Measurements from ENCODE around the gene ZFYVE28. TPM values are rescaled to one million over a fixed set of nuclear protein-coding genes. Genes with fewer than 3 reads are reported as not detected.

The ZFYVE28 gene
- total RNA-seq, 4 donors from 2014 or later, result 8.9 to 19.1 (median 16.4) TPM

DNA sequence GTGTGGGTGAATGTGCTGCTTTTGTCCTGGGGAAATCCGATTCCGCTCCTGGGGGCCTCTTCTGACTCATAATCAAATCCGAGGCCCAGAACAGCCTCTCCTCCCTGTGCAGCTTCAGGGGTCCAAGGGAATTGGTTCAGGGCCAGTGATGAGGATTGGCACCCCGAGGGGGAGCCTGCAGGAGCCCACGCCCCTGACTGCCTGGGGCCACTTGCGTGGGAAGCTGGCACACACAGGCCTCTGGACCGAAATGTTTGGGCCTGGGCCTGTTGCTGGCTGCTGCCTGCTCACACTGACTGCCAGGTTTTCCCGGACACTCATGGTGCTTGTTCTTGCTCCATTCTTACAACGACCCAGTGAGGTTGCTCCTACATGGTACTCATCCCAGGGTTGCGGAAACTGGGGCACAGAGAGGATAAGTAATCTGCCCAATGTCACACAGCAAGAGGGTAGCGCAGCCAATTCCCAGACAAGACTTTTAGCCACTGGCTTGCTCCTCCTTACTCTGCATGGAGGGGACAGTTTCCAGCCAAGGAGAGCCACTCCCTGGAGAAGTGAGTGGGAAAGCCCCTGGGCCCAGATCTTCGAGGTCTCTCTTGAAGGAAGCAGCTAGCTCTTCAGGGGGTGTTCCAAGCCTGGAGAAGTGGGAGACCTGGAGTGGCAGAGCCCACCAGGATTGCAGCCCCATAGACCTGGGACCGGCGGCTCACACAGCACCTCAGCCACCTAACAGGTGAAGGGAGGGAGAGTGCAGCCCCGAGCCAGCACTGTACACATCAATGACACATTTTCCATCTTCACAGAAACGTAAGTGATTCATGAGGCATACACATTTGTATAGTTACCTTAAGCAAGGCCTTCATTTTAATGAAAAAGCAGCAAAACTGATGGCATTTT is 20.6 kb upstream of the ZFYVE28 start:
- DNase-seq, result no peak
- no peak for TF ChIP-seq POLR2A (IDR thresholded peaks at IDR 0.05)
- TF ChIP-seq, protein P1, sequence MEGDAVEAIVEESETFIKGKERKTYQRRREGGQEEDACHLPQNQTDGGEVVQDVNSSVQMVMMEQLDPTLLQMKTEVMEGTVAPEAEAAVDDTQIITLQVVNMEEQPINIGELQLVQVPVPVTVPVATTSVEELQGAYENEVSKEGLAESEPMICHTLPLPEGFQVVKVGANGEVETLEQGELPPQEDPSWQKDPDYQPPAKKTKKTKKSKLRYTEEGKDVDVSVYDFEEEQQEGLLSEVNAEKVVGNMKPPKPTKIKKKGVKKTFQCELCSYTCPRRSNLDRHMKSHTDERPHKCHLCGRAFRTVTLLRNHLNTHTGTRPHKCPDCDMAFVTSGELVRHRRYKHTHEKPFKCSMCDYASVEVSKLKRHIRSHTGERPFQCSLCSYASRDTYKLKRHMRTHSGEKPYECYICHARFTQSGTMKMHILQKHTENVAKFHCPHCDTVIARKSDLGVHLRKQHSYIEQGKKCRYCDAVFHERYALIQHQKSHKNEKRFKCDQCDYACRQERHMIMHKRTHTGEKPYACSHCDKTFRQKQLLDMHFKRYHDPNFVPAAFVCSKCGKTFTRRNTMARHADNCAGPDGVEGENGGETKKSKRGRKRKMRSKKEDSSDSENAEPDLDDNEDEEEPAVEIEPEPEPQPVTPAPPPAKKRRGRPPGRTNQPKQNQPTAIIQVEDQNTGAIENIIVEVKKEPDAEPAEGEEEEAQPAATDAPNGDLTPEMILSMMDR (IDR thresholded peaks at IDR 0.05), result no peak
- Histone ChIP-seq H3K27ac (no peak overlapping the region), H3K27me3 (no peaks in the 10 kb centered on the region), H3K4me3 (replicated peaks in 1 of 3) (no peak overlapping the region), H3K9me3 (no peaks in the 10 kb centered on the region), H3K36me3 (no peaks in the 10 kb centered on the region), H3K4me1 (no peaks in the 10 kb centered on the region)
- 76 to 82% methylated on average over 12 of the region's 16 CpGs for WGBS, 2 donors
- intact Hi-C loops (cut with DNase I), result no loop called here

DNA sequence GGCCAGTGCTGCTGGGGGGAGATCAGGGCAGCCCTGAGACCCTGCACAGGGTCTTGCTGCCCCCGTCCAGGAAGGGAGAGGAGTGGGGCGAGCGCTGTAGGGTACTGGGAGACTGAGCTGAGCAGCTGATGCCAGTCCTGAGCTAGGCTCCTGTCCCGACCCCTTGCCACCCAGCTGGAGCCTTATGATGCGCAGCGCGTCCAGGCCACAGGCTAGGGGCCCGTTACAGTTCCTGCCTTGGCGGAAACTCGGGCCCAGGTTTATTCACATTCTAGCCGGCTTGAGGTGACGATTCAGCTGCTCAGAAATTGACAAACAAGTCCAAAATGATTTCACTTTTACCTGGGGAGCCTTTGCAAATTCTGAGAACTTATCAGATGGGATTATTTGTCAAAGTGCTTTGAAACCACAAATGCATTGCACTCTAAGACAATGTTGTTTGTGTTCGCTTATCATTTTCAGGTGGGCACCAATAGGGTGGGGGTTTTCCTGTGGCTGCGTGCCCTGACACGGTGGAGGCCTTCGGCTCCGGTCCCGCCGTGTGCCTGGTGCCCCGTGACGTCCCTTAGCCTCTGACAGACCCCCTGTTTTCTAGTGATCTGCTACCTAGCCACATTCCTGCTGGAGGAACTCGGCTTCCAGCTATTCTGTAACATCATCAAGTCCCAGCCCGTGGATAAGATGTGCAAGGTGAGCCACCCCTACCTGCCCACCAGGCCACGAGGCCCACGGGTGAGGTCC is 19.2 kb upstream of the ZFYVE28 start:
- Histone ChIP-seq H3K36me3 (no peaks in the 10 kb centered on the region), H3K9me3 (no peaks in the 10 kb centered on the region), H3K27ac (no peak overlapping the region), H3K4me1 (no peaks in the 10 kb centered on the region), H3K27me3 (no peaks in the 10 kb centered on the region), H3K4me3 (replicated peaks in 1 of 3) (no peak overlapping the region)
- TF ChIP-seq, protein P1 (IDR thresholded peaks at IDR 0.05), result no peak
- TF ChIP-seq POLR2A (IDR thresholded peaks at IDR 0.05), result no peak
- intact Hi-C loops (cut with DNase I), result no loop called here
- no peak for DNase-seq
- 85 to 90% methylated on average over 25 of the region's 25 CpGs for WGBS, 2 donors

DNA sequence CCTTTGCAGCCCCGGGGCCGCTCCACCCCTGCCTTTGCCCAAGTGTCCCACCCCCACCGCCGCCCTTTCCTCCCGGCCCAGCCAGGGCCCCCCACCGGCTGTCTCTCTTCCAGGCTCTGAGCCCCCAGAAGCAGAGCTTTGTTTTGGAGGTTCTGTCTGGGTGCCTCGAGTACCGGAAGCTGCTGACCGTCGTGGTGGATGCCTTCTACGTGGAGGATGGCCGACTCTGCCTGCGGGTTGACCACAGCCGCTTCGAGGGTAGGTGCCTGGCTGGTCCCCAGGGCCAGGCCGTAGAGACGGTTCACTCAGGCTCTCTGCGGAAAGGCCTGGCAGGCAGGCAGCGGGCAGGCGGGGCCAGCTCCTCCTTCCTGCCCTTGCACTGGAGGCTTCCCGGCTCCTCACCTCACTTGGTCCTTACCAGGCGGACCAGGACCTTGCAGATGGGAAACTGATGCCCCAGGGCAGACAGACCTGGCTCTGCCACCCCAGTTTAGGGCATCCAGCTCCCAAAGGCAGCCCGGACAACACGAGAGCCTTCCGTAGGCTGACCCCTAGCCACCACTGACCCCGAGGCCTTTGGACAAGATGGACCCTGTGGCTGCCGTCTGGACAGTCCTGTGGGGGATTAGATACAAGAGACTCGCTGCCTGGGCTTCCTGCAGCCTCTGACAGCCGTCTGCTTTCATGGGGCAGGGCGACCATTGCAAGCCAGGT is 18.5 kb upstream of the ZFYVE28 start:
- 74 to 81% methylated on average over 13 to 23 of the region's 30 CpGs for WGBS, 2 donors
- no peaks in the 10 kb centered on the region for H3K27me3 ChIP-seq
- H3K27ac ChIP-seq, result no peak overlapping the region
- no peaks in the 10 kb centered on the region for H3K9me3 ChIP-seq
- no peak for TF ChIP-seq POLR2A (IDR thresholded peaks at IDR 0.05)
- TF ChIP-seq, protein P1 (IDR thresholded peaks at IDR 0.05), result no peak
- no peaks in the 10 kb centered on the region for H3K4me1 ChIP-seq
- intact Hi-C loops (cut with DNase I), result no loop called here
- no peak for DNase-seq
- H3K4me3 ChIP-seq (replicated peaks in 1 of 3), result no peak overlapping the region
- no peaks in the 10 kb centered on the region for H3K36me3 ChIP-seq

DNA sequence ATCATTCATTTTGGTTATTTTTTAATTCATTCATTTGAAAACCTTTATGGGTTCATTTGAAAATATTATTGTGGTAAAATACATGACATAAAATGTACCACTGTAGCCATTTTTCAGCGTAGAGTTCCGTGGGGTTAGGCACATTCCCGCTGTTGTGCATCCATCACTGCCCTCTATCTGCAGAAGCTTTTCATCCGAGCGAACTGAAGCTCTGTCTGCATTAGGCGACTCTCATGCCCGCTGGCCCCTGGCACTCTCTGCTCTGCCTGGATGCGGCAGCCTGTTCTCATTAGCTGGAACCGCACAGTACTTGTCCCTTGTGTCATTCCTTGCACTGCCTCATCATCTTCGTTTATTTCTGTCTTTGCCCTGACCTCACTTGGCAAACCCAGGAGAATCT is 17.9 kb upstream of the ZFYVE28 start:
- Histone ChIP-seq H3K27me3 (no peaks in the 10 kb centered on the region), H3K36me3 (no peaks in the 10 kb centered on the region), H3K9me3 (no peaks in the 10 kb centered on the region), H3K4me3 (replicated peaks in 1 of 3) (no peak overlapping the region), H3K27ac (no peak overlapping the region), H3K4me1 (no peaks in the 10 kb centered on the region)
- 60 to 72% methylated on average over 10 of the region's 10 CpGs for WGBS, 2 donors
- TF ChIP-seq, protein P1 (IDR thresholded peaks at IDR 0.05), result no peak
- TF ChIP-seq POLR2A (IDR thresholded peaks at IDR 0.05), result no peak
- DNase-seq, result no peak
- intact Hi-C loops (cut with DNase I), result no loop called here
